ENCODE results near the gene HOXA10.

HOXA10 gene

GRCh38 chr7:27162561-27163287 is 11.4 kb downstream of the HOXA10 start:
- peaks cover 9% of the 10 kb centered on the region for H3K4me1 ChIP-seq
- H3K4me3 ChIP-seq = no peak overlapping the region
- H3K27ac ChIP-seq = no peak overlapping the region
- H3K9me3 ChIP-seq = peaks cover 27% of the 10 kb centered on the region
- no peaks in the 10 kb centered on the region for H3K36me3 ChIP-seq
- TF ChIP-seq Cebpa-rat (IDR thresholded peaks at IDR 0.05) = no peak
- peaks cover 100% of the 10 kb centered on the region for H3K27me3 ChIP-seq
- H4K20me1 ChIP-seq = peaks cover 92% of the 10 kb centered on the region
- H3K4me2 ChIP-seq = no peak overlapping the region
- H3K9ac ChIP-seq = no peak overlapping the region

DNA sequence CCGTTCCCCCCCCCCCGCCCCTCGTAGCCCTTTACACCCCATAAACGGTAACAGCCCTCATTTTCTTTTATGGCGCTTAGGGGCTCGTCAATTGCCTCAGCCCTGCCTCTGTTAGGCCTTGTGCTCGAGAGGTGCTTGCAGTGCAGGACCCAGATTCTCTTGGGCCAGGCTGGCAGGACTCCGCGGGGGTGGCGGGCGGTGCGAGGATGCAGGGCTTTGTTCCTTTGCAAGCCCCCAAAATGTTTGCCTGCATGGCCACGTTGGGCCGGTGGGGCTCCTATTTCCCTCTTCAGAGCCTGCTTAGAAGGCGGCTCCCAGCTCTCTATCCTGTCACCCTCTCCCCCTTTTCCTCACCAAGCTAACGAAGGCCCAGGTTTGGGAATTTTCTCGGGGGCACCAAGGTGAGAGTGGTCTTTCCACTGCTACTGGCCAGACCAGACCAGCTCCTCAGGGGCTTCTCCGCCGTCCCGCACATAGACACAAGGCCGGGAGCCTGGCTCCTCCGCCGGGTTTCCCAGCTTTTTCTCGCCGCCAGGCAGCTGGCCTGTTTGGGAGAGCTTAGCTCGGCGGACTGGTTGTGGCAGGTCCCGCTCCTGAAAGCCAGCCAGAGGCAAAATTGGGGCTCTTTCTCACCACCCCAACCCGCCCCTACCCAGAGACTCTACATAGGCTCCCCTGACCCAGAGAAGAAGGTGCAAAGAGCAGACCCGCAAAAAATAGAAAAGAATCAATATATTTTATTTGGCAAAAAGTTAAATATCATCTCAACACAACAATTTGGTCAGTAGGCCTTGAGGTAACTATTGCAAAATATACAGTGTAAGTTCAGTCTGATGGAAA is 12.2 kb downstream of the HOXA10 start:
- peaks cover 9% of the 10 kb centered on the region for H3K4me1 ChIP-seq
- H3K36me3 ChIP-seq = no peaks in the 10 kb centered on the region
- no peak overlapping the region for H3K9ac ChIP-seq
- H3K4me2 ChIP-seq = no peak overlapping the region
- H3K27ac ChIP-seq = no peak overlapping the region
- peaks cover 100% of the 10 kb centered on the region for H3K27me3 ChIP-seq
- H3K4me3 ChIP-seq = no peak overlapping the region
- peaks cover 35% of the 10 kb centered on the region for H3K9me3 ChIP-seq
- peaks cover 92% of the 10 kb centered on the region for H4K20me1 ChIP-seq
- TF ChIP-seq Cebpa-rat (IDR thresholded peaks at IDR 0.05) = no peak

DNA sequence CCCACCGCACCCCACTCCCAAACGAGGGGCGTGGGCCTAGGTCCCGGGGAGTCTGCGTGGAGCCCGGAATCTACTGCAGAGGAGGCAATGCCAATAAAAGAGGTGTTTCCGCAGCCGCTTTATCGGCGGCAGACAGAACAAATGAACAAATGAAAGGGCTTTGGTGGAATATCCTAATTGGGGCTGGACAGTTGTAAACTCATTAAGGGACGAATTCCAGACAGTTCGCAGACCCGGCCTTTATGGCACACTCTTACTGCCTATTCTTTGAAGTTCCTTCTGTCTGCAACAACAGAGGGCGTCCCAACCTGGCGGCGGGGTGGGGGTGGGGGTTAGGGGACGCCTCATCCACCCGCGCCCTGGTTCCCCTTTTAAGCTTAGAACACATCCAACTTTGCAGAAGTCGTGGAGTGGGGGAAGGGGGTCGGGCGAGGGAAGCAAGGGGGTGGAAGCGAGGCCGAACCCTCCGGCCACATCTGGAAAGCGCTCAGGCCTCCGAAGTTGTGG is 12.9 kb downstream of the HOXA10 start:
- H3K36me3 ChIP-seq = no peaks in the 10 kb centered on the region
- peak overlapping the region; percentile 95 for H3K4me2 ChIP-seq
- H4K20me1 ChIP-seq = peaks cover 88% of the 10 kb centered on the region
- H3K27me3 ChIP-seq = peaks cover 100% of the 10 kb centered on the region
- H3K4me3 ChIP-seq = peak overlapping the region; percentile 66
- peaks cover 9% of the 10 kb centered on the region for H3K4me1 ChIP-seq
- peaks cover 37% of the 10 kb centered on the region for H3K9me3 ChIP-seq
- H3K9ac ChIP-seq = no peak overlapping the region
- TF ChIP-seq Cebpa-rat (IDR thresholded peaks at IDR 0.05) = no peak
- H3K27ac ChIP-seq = no peak overlapping the region

- no peak overlapping the region for H3K9ac ChIP-seq
- peaks cover 9% of the 10 kb centered on the region for H3K4me1 ChIP-seq
- H3K27ac ChIP-seq = no peak overlapping the region
- H3K4me2 ChIP-seq = peak overlapping the region; percentile 95
- peaks cover 37% of the 10 kb centered on the region for H3K9me3 ChIP-seq
- peaks cover 100% of the 10 kb centered on the region for H3K27me3 ChIP-seq
- H4K20me1 ChIP-seq = peaks cover 88% of the 10 kb centered on the region
- peak overlapping the region; percentile 66 for H3K4me3 ChIP-seq
- no peak for TF ChIP-seq Cebpa-rat (IDR thresholded peaks at IDR 0.05)
- no peaks in the 10 kb centered on the region for H3K36me3 ChIP-seq
Measured at GRCh38 chr7:27160546-27161213, 13.4 kb downstream of the HOXA10 start.

DNA sequence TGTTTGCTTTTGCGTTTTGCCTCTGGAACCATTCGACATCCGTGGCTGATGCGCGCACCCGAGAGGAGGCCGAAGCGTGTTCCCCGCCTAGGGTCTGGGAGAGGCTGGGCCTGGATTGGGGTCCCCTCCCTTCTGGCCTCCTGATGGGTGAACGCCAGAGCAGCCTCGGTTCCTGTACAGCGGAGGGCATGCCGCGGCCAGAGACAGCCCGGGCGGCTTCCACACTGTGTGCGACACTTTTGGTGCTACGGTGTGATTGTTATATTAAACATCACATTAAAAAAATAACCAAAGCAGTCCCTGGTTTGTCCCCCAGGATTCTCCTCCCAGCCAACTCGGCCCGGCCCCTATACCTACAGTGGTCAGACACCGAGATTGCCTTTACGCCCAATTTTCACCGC is 14.0 kb downstream of the HOXA10 start:
- Histone ChIP-seq H3K9ac (no peak overlapping the region), H3K4me2 (peak overlapping the region; percentile 95), H3K27me3 (peaks cover 100% of the 10 kb centered on the region), H4K20me1 (peaks cover 88% of the 10 kb centered on the region), H3K4me3 (peak overlapping the region; percentile 66), H3K4me1 (peaks cover 9% of the 10 kb centered on the region), H3K9me3 (peaks cover 37% of the 10 kb centered on the region), H3K36me3 (no peaks in the 10 kb centered on the region), H3K27ac (no peak overlapping the region)
- no peak for TF ChIP-seq Cebpa-rat (IDR thresholded peaks at IDR 0.05)

DNA sequence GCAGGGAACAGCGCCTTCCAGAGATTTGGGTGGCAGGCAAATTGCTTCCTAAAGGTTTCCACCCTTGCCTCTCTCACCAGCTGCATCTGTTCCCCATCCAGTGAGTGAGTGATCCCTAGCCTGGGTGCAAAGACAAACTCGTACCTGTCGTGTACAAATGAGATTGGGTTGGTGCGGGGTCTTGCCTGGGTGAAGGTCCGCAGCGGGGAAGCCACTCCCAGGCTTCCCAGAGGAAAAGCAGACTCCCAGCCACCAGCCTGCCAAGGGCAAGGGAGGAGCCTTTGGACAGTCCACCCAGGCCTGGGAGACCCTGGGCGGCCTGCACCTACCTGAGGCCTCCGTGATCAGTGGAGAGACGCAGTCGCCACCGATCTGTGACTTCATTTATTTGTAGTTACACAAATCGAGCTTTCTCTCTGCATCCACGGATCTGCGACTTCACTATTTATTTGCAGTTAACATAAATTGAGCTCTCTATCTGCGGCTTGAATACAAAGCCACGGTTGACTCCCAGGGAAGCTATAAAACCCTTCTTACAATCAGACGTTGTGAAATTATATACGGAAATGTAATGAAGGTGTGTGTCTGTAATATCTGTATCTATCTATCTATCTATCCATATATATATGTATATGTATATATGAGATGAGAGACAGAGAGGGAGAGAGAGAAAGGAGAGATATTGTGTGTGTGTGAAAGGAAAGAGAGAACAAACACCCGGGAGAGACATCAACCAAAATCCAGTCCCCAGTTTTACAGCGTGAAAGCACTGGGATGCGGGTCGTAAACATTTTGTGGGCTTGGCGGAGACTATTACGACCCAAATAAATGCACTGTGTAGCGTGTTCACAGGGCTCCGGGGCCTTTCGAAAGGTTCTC is 14.6 kb downstream of the HOXA10 start:
- no peak overlapping the region for H3K4me3 ChIP-seq
- peaks cover 9% of the 10 kb centered on the region for H3K4me1 ChIP-seq
- peaks cover 88% of the 10 kb centered on the region for H4K20me1 ChIP-seq
- no peak for TF ChIP-seq Cebpa-rat (IDR thresholded peaks at IDR 0.05)
- H3K36me3 ChIP-seq = no peaks in the 10 kb centered on the region
- peak overlapping the region; percentile 95; the same call in 1 of the 2 replicates for H3K4me2 ChIP-seq
- H3K27ac ChIP-seq = no peak overlapping the region
- H3K27me3 ChIP-seq = peaks cover 100% of the 10 kb centered on the region
- no peak overlapping the region for H3K9ac ChIP-seq
- H3K9me3 ChIP-seq = peaks cover 41% of the 10 kb centered on the region

- Histone ChIP-seq H3K4me1 (peaks cover 9% of the 10 kb centered on the region), H3K9me3 (peaks cover 41% of the 10 kb centered on the region), H3K27me3 (peaks cover 100% of the 10 kb centered on the region), H3K4me3 (no peak overlapping the region), H3K9ac (no peak overlapping the region), H3K27ac (no peak overlapping the region), H3K4me2 (no peak overlapping the region), H3K36me3 (no peaks in the 10 kb centered on the region), H4K20me1 (peaks cover 88% of the 10 kb centered on the region)
- no peak for TF ChIP-seq Cebpa-rat (IDR thresholded peaks at IDR 0.05)
Measured at GRCh38 chr7:27158436-27159265, 15.5 kb downstream of the HOXA10 start.

GRCh38 chr7:27157702-27158431 is 16.3 kb downstream of the HOXA10 start:
- Histone ChIP-seq H3K4me1 (peaks cover 9% of the 10 kb centered on the region), H3K4me3 (no peak overlapping the region), H3K9me3 (peaks cover 41% of the 10 kb centered on the region), H4K20me1 (peaks cover 88% of the 10 kb centered on the region), H3K27me3 (peaks cover 100% of the 10 kb centered on the region), H3K9ac (no peak overlapping the region), H3K36me3 (no peaks in the 10 kb centered on the region), H3K27ac (no peak overlapping the region), H3K4me2 (no peak overlapping the region)
- TF ChIP-seq Cebpa-rat (IDR thresholded peaks at IDR 0.05) = no peak

Data from BLaER1 (cell line).